Measurements from ENCODE around the gene EEFSEC.

DNA sequence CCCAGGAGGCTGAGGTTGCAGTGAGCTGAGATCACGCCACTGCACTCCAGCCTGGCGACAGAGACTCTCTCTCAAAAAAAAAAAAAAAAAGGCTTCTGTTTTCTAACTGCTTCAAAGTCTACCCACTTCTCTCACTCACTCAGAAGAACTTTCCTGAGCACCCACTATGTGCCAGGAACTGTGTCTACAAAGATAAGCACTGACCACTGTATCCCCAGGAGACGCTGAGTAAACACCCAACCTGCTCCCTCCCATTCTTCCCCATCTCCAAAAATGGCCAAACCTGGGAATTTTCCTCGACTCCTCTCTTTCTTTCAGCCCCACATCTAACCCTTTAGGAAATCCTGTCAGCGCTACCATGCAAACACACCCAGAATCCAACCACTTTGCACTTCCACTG is 42.1 kb upstream of the EEFSEC start:
- no peak for TF ChIP-seq TAF1 (IDR thresholded peaks at IDR 0.05; ENCODE audit: borderline replicate concordance, low read depth, low read length)
- no peak for TF ChIP-seq POLR2A (IDR thresholded peaks at IDR 0.05; ENCODE audit: low read depth, low read length)

All from GM12892 (cell line).